GM18867 (cell line): Measurements from ENCODE around the gene RAD51B.

Experiments used
- ATAC-seq: cut with Tn5 transposase; IDR thresholded peaks from one replicate; pipeline ENCODE4 v1.9.1; 2021; ENCODE audit warnings: mild to moderate bottlenecking, moderate library complexity; ENCODE audit not compliant: unreplicated experiment

Gene RAD51B

DNA sequence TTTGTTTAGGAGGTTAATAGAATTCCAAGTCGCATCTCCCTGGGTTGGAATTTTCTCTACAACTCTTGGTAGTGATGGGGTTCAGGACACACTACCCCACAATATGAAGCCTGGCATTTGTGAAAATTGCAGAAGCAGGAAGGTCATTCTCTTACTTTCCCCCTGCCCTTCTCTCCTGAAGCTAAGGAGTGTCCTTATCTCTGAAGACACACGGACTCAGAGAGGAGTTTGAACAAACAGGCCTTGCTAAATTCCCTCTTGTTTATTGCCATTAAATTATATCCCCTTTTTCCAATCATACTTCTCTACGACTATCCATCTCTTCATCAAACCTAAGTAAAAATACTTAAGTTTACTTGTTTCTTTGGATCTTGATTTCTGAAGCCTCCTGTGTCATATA, 443.0 kb downstream of the RAD51B start:
- ATAC-seq, result no peak

- ATAC-seq, result no peak
Observed at GRCh38 chr14:68263563-68264259, 444.1 kb downstream of the RAD51B start.

GRCh38 chr14:68264260-68264569, 444.6 kb downstream of the RAD51B start:
- no peak for ATAC-seq

DNA sequence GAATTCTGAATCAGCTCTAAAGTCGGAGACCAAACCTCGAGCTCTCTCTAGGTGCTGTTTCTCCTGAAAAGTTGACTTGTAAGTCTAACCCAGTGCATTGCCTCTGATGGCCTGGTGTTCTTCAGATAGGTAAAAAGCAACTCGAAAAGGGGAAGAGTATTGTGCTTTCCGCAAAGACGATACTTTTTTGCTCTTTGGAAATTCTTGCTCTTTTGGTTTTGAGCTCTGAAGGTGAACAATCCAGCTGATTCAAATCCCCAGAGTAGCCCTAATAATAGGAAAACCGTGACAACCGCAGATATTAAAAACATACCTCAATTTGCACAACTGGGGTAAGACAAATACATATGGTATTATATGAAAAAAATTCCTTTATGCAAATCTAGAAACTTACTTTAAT, 447.4 kb downstream of the RAD51B start:
- no peak for ATAC-seq

- ATAC-seq, result peak; percentile 69
Observed at GRCh38 chr14:68268197-68268596, 448.6 kb downstream of the RAD51B start.

DNA sequence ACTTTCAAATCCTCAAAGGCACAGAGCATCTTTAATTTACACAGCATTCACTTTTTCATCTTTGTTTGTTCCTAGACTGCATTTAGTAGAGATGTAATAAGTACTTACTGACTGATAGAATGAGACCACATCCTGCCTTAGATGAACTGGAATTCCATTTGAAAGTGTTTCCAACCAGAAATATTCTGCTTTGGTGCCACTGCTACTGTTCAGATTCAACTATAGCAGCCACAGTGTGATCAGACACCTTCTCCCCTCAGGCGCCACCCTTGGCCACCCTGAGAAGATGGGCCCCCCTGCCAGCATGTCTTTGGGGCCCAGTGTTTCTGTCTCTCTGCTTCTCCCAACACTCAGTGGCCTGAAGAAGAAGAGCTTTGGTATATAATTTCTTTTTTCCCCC, 449.1 kb downstream of the RAD51B start:
- no peak for ATAC-seq

DNA sequence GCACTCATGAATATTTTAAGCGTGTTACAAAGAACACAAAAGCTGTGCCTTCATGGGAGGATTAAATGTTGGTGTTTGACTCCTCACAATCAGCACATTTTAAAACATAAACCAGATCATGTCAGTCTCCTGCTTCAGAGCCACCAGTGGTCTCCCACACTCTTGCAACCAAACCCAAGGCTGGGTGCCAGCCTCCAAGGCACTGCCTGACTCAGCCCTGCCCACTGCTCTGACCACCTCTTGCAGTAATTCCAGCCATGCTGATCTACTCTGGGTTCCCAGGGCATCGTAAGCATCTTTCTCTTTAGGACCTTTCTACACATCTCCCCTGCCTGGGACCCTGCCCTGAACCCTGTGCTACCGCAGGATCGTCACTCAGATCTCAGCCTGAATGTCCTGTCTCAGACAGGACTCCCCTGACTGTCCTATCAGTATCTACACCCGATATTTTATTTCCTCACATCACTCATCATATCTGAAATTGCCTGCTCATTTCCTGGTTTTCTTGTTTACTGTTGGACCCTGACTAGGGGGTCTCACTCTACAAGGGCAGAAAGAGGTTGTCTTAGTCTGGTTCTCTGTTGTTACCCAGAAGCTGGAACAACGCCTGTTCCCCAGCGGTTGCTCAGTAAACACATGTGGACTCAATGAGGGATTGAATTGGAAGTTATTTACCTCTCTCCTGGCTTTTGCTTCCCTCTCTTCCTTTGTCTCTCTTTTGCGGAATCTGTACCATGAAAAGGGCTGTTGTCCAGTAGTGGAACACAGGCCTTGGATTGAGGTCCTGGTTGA, 449.8 kb downstream of the RAD51B start:
- no peak for ATAC-seq

DNA sequence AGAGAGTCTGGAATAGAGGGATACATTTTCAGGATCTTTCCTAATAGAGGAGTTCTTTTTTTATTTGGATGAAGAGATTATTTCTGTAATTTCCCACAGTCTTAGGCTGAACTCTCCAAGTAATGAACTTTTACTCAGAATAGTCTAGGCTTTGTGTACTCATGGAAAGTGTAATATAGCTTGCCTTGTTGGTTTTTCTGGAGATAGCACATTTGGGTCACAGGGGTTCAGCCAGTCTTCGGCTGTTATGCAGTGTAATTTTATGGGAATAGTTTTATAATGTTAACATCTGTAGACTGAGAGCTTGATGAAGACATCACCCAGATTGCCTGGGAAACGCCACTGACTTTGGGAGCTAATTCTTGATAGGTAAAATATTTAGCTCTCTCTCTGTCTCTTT, 450.8 kb downstream of the RAD51B start:
- no peak for ATAC-seq

DNA sequence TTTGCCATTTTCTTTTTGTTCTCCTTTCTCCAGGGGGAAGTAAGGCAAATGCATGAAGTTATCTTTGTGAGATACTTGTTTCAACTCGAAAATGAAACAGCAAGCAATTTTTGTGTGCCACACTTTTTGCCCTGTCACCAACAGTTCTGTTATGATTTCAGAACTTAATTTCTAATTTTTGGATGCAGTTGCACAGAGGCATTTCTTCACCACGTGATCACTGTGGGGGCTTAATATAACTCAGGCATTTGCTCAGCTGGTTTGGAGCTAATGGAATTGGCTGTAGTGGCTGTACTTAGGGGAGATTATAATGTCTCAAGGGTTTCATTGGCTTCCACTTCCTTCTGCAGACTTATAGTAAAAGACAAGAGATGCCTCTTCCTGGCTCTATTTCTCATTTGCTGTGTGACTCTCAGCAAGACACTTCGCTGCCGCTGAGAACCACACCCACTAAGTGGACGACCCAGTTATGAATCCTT, 452.4 kb downstream of the RAD51B start:
- ATAC-seq, result no peak

GRCh38 chr14:68273413-68273812, 453.8 kb downstream of the RAD51B start:
- no peak for ATAC-seq

GRCh38 chr14:68274725-68275124, 455.1 kb downstream of the RAD51B start:
- ATAC-seq, result no peak

GRCh38 chr14:68278576-68279436, 459.2 kb downstream of the RAD51B start:
- ATAC-seq, result no peak

DNA sequence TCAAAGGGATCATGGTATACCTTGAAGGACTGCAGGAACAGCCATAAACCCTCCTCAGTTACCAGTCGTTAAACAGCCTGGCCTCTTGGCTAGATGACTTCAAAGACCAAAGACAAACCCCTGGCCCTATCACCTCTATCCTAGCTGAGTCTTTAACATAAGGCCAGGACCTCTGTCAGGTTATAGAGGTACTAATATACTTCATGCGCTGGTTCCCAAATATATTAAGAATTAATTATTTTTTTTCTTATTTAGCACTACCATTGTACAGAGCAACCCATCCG, 459.8 kb downstream of the RAD51B start:
- ATAC-seq, result no peak

DNA sequence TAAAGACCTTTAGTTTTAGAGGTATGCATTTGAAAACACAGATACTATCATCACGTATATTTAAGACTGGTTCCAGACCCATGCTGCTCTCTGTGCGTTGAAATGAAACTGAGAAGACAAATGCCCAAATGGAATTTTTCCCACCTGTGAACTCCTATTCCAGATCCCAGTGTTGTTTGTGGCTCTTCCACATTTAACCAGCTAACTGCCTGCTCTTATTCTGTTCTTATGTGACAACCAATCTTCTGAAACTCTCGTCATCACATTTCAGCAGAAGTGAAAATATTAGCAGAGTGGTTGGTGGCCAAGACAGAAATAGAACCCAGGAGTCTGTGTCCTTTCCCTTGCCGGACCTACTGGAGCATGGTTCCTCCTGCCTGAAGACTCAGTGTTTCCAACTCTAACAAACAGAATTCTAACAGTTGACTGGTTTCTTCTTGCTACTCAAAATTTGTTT, 460.2 kb downstream of the RAD51B start:
- ATAC-seq, result peak; percentile 41

GRCh38 chr14:68281497-68281896, 461.9 kb downstream of the RAD51B start:
- no peak for ATAC-seq

- ATAC-seq, result peak; percentile 24
Observed at GRCh38 chr14:68282479-68283377, 463.1 kb downstream of the RAD51B start.

GRCh38 chr14:68283378-68284123, 464.0 kb downstream of the RAD51B start:
- ATAC-seq, result peak; percentile 59

DNA sequence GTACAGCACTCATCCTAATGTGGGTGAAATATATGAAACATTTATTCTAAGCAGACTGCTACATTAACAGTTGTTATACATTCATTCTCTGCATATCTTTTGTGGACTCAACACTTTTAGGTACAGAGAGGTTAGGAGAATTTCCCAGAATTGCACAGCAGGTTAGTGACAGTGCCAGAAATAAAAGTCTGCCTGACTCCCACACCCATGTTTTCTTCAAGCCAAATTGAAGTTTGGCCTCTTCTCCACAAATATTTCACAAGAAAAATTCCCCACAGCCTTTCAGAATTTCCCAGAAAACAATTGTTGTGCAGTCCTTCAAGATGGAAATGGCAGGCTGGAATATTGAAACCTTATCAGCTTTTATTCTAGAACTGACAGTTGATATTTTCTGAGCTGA, 464.8 kb downstream of the RAD51B start:
- no peak for ATAC-seq

DNA sequence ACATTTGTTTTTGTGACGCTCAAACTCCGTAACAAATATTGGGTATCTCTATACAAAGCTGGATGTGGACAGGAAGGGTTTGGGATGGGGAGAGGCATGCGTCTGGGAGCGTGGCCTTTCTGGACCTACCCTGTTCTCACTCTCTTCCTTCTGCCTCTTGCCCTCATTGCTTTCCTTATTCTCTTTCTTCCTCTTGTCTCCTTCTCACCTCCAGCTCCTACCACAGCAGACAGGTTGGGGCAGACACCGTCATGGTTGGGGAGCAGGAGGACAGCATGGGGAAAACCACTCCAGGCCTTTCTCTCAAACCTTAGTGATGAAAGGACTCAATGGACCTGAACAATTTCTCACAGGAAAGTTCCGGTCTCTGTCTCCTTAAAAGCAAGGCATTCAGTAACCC, 465.3 kb downstream of the RAD51B start:
- no peak for ATAC-seq
